HG03103 (cell line): ENCODE results near the gene TGFBR3.

Experiments
- ATAC-seq: cut with Tn5 transposase; IDR thresholded peaks from one replicate; pipeline ENCODE4 v1.9.1; 2021; ENCODE audit warnings: low read depth; ENCODE audit not compliant: unreplicated experiment

The TGFBR3 gene

DNA sequence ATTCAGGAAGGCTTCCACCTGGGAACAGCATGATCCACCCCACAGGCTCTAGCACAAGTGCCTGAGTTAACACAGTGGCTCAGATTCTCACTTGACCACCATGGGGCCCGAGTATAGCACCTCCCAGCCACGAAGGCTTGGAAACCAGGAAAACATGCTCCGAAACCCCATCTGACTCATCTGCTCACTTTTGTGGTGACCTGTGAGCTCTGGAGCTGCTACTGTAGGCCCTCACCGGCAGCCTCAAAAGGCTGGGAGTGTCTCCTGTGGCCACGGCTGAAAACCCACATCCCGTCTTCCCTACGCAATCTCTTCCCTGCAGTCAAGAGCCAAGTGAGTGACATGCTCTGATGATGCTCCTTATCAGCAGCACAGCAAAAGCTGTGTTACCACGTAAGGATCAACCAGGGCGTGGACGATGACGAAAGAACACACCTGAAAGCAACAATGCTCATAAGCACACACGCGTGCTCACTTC, 81.4 kb downstream of the TGFBR3 start:
- ATAC-seq, result no peak

DNA sequence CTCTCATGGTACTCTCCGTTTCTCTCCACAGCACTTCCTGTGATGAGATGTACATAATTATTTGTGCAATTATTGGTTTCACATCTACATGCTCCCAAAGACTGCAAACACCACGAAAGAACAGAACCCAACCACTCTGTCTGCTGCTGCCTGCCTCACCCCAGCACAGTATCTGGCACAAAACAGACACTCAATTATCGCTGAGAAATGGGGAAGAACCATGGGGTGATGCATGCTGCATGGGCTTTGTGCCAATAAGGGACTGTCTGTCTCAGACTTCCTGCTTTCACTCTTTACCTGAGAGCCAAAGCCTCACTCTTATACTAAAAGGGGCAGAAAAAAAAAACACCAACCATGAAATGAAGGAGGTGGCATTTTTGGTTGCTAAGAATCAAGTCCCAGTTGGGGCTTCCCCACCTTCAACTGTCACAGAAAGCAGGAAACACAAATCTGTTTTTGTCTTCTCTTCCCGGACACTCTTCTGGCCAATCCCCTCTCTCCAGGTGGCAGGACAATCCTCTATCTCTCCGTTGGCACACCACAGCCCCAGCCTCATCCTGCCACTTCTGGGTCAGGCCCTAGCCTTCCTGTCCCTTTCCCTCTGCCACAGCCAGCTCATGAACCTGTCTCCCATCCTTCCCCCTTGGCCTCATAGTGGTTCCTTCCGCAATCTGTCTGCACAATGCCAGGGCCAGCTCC, 82.0 kb downstream of the TGFBR3 start:
- peak; percentile 76 for ATAC-seq

DNA sequence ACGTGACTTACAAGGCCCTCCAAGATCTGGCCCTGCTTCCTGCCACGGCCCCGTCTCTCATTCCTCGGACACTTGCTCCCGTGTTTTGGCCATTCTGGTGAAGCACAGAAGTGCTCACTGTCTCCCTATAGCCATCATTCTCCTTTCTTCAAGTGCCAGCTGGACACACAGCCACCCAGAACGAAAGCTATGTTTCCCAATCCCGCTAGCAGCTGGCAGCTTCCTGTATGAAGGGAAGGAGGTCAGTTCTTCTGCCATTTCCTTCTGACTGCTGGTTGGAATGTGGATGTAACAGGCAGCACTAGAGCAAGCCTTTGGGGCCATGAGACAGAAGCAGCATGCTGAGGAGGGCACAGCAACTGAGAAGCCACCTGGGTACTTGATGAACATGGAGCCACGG, 82.8 kb downstream of the TGFBR3 start:
- no peak for ATAC-seq

DNA sequence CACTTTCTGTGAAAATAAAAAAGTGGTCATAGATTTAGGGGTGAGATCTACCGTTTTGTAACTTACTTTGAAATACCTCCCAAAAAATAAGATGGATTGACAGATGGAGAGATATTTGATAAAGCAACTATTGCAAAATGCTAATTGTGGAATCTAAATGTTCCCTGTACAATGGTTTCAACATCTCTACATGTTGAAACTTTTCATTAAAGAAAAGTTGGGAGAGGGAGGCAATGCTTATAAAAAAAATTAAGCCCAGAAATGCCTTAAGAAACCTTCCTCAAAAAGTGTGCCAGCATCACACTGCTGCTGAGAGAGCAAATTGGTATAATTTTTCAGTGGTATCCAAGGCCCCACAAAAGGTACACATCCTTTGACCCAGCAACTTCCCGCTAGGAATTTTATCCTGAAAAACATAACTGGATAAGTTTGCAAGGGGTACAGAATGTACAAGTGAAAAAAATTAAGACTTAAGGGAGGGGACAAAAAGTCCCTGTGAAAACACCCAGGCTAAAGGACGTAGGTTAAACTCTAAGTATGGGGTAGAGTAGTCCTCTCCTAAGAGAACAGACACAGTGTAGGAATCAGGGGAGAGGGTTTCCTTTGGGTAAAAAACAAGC, 84.3 kb downstream of the TGFBR3 start:
- ATAC-seq, result no peak

DNA sequence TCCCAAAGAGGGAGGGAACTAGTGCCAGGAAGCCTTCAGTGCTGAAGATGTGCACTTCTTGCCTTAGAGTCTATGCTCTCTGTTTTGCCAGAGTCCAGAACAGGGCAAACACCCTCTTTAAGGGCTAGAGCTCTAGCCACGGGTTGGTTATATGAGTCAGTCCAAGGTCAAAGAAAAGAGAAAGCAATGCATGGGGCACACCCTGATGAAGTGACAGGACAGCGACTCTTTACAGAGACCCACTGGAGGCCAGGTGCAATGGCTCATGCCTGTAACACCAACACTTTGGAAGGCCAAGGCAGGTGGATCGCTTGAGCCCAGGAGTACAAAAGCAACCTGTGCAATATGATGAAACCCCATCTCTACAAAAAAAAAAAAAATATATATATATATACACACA, 86.1 kb downstream of the TGFBR3 start:
- ATAC-seq, result no peak

DNA sequence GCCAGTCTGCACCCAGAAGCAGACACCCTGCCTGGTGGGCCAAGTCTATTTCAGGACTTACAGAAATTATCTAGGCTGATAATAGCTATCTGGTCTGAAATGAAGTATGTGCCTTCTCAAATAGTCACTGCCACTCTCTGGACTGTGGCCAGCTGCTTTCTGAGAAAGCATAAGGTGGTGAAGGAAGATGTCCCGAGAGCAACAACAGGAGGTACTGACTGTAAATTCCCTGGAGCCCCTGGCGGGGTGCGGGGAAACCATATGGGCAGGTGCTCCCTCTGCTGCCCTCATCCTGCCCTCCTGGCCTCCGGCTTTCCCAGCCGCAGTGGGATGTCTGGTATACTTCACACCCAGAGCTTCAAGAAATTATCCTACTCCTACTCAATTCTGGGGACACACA, 86.8 kb downstream of the TGFBR3 start:
- no peak for ATAC-seq

DNA sequence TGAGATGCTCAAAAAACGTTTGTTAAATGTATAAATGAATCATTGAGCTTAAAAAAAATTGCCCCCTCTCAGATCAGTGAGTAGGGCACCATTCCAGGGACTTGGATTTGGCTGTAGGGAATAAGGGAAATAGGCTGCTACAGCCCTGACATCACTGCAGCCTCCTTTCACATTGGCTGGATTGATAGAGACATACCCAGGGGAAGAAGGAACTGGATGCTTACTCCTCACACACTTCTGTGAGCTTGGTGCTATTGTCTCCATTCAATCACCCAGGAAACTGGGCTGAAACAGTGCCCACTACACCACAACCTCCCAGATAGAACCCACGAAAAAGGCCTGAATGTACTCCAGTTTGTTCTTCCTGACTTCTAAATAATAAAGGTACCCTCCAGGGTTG, 87.2 kb downstream of the TGFBR3 start:
- ATAC-seq, result no peak

DNA sequence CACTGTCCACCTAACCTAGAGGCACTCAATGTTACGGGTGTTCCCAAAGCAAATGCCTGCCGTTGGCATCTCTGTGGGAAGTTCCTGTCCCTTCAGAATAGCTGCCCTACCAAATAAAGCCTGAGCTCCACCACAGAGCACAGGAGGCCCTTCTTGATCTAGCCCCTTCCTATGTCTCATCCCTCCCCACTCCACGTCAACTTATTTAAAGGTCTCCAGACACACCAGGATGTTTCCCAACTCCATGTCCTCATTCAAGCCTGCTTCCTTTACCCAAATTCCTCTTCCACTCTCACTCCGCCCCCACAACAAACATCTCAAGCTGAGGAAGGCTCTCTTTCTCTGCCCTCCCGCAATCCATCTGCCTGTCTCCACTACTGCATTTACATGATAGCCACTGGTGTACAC, 87.7 kb downstream of the TGFBR3 start:
- no peak for ATAC-seq

GRCh38 chr1:91797164-91797563, 88.8 kb downstream of the TGFBR3 start:
- ATAC-seq, result no peak

DNA sequence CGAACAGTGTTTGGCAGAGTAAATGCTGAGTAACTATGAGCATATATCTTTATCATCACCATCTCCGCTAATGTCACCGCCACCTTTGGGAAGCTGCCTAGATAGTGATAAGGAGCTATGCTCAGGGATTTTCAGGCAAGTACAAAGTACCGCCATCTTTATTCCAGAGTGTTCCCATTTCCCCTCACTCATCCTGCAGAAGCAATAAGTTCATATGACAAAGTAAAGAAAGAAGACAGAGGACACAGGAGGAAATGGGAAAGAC, 89.6 kb downstream of the TGFBR3 start:
- no peak for ATAC-seq

DNA sequence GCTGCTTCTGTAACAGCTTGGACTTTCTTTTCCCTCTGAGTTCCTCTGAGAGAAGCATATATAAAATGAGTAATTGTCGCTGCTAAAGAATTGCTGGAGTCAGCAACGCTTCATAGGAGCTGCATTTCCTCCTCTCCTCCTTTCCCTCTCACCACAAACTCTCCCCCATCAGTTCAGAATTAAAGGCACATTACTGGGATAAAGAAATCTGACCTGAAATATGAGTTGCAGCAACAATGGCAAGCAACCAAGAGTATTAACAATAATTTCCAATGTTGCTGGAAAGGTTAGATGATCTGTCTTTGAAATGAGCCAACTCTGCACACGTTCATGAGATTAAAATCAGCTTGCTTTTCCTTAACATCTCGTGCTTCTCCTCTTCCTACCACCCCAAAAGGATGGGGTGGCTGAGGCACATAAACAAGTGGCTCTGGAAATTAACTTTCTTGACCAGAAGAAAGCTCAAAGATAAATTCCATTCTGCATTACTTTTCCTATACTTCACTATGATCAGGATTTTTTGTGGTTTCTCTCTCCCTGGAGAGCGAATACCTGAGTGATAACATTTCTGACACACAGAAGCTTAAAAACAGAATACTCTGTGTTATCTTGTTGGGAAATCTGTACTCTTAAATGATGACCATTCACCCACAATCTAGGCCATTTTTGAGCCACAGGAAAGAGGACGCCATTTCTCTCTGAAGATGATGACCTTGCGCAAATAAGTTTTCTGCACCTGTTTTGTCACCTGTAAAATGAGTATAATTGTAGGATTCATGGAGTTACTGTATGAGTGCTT, 90.2 kb downstream of the TGFBR3 start:
- no peak for ATAC-seq

GRCh38 chr1:91793877-91794276, 92.1 kb downstream of the TGFBR3 start:
- ATAC-seq, result no peak

DNA sequence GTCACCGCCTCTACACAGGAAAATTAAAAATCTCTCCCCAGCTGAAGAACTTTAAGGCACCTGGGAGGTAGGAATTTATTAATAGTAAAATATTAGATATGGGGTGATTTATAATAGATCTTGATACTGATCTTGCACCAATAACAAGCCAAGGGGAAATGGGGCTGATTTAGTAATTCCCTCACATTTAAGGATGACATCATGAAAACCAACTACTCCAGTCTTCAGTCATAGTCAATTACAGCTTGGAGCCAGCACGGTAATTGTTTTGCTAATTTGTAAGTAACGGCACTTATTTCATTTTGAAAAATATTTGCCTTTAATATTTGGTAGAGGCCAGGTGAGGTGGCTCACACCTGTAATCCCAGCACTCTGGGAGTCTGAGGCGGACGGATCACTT, 92.8 kb downstream of the TGFBR3 start:
- no peak for ATAC-seq

- ATAC-seq, result no peak
Measured at GRCh38 chr1:91792489-91793071, 93.4 kb downstream of the TGFBR3 start.

GRCh38 chr1:91791691-91792488, 94.1 kb downstream of the TGFBR3 start:
- ATAC-seq, result no peak

DNA sequence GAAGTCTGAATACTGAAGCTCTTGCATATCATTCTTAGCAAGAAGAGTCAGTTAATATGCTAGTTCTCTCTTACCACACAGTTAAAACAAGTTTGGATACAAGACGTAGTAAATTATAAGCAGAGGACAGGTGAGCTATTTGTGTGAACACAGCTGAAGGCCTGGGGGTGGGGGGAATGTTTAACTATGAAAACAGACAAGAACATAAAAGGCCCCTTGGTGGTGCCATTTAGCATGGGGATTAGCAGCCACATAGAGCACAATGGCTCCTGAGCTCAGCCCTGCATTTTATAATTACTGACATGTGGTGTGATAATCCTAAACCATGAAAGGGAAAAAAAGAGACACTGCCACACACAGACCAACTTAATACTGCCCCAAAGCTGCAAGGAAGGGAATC, 94.8 kb downstream of the TGFBR3 start:
- no peak for ATAC-seq

- ATAC-seq, result no peak
Measured at GRCh38 chr1:91790392-91790791, 95.6 kb downstream of the TGFBR3 start.

DNA sequence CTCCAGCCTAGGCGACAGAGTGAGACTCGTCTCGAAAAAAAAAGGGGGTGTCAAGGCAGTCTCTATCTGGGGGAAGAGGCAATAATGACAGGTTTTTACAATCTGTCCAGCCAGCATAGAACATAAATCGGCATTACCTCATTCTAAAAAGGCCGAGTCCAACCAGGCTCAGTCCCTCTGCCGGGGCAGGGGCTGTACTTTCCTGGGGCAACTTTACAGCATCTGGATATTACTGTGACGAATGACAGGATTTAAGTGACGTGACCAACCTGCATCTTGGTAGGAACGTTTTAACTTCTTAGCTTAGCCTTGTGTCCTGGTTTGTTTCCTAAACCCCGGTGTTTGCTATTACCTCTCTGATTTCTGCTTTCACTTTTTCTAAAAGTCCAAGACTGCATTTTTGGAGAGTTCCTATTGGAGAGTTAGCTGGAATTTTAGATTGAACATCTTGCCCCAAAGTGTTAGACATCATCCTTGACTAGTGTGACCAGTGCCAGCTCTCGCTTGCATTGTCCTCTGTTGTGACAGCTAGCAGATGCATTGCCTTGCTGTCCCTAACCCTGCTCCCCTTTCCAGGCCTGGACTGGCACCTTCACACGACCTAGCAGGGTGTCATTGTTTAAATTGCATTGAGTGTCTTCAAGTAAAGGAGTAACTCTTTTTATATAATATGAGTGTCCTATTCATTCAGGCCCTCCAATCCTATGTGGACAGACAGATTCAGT, 96.5 kb downstream of the TGFBR3 start:
- no peak for ATAC-seq

DNA sequence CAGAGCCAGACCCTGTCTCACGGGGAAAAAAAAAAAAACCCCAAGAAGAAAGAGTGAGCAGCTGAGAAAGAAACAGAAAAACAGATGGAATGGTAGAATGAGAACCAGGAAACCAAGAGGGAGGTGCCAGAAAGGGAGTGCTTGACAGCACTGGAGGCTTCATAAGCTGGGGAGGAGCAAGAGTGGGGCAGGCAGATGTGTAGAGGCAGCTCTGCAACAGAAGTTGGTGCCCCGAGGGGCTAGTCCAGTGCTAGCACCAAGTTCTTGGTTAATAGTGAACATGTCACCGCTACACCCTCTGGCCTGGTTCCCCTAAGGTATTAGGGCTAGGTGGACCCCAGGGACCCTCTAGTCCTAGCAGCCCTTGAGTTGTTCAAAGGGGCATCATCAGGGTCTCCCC, 98.0 kb downstream of the TGFBR3 start:
- no peak for ATAC-seq

GRCh38 chr1:91784616-91785015, 101.3 kb downstream of the TGFBR3 start:
- ATAC-seq, result no peak
